Astrocyte of the cerebellum (primary cell): ENCODE measurements around the gene SLC41A3.

Experiments used
- DNase-seq: peaks from one replicate; pipeline ENCODE4 v3.0.0-alpha.2; 2011; ENCODE audit warnings: low read depth
- H3K4me3 ChIP-seq: 2 replicates; pipeline ENCODE4 v1.5.1; 2011; ENCODE audit warnings: mild to moderate bottlenecking, low read depth, low read length, moderate library complexity
- in situ Hi-C: cut with HindIII; loops from 2 replicates; pipeline ENCODE4 v1.10.0; 2017; ENCODE audit warnings: low sequenced_read_pairs
- TF ChIP-seq, protein P1 (sequence below): IDR thresholded peaks from 2 replicates; pipeline ENCODE4 v1.5.1; 2012; ENCODE audit warnings: low read length, low read depth, moderate library complexity, mild to moderate bottlenecking; ENCODE audit errors: missing control alignments

Gene SLC41A3

GRCh38 chr3:126025862-126026261 is 58.1 kb downstream of the SLC41A3 start:
- DNase-seq, result no peak
- no peak overlapping the region for H3K4me3 ChIP-seq
- in situ Hi-C loops, result no loop called here
- TF ChIP-seq, protein P1, sequence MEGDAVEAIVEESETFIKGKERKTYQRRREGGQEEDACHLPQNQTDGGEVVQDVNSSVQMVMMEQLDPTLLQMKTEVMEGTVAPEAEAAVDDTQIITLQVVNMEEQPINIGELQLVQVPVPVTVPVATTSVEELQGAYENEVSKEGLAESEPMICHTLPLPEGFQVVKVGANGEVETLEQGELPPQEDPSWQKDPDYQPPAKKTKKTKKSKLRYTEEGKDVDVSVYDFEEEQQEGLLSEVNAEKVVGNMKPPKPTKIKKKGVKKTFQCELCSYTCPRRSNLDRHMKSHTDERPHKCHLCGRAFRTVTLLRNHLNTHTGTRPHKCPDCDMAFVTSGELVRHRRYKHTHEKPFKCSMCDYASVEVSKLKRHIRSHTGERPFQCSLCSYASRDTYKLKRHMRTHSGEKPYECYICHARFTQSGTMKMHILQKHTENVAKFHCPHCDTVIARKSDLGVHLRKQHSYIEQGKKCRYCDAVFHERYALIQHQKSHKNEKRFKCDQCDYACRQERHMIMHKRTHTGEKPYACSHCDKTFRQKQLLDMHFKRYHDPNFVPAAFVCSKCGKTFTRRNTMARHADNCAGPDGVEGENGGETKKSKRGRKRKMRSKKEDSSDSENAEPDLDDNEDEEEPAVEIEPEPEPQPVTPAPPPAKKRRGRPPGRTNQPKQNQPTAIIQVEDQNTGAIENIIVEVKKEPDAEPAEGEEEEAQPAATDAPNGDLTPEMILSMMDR, result no peak

- no peak for DNase-seq
- no peak overlapping the region for H3K4me3 ChIP-seq
- TF ChIP-seq, protein P1, result no peak
- in situ Hi-C loops, result no loop called here
Observed at GRCh38 chr3:126025116-126025729, 58.7 kb downstream of the SLC41A3 start.

DNA sequence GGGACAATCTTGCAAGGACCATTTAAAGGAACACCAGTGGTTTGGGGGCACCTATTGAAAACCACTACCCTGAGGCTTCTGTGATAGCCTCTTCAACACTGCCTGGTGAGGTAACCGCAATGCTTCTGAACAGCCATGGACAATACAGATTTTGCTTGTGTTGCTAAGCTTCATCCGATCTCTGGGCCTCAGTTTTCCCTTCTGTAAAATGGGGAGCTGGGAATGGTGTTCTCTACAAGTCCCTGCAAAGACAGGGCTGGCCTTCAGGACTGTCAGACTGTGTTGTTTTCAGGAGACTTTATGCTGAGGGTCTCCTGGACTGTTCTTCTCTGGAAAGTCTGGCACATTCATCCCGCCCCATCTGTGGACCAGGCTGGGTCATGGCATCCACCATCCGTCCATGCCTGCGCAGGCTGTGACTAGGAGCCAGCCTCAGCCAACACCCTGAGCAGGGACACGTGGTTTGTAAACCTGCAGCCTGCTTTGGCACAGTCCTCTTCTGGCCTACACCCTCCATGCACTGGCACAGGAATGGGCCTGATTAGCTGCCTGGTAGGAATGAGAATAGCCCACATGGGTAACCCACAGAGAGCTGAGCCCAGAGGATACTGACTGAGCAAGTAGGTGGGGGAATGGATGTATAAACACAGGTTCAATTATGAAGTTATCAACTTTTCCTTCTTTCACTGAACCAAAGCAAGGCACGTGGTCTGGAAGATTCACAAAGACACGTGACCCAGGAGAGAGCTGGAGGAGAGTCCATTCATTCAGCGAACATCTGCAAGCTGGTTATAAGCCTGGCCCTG is 59.7 kb downstream of the SLC41A3 start:
- no peak for DNase-seq
- in situ Hi-C loops, result no loop called here
- H3K4me3 ChIP-seq, result no peak overlapping the region
- TF ChIP-seq, protein P1, result no peak

DNA sequence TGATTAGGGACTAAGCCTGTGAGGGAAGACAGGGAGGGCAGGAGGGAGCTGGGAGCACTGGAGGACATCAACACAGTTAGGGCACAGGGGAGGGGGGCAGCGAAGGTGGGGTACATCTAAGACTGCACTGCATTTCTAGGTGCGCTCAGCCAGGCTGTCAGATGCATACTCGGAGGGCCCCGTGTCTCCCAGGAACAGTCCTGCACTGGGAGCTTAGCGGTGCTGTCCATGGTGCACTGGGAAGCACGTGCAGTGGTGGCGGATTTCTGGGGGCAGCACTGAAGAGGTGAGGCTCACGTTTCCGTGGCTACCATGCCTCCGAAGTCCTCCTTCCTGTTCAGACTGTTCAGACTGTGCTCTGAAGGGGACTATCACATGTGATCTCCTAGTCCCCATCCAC is 60.5 kb downstream of the SLC41A3 start:
- TF ChIP-seq, protein P1, result no peak
- DNase-seq, result no peak
- H3K4me3 ChIP-seq, result no peak overlapping the region
- in situ Hi-C loops, result no loop called here

- no peak for DNase-seq
- no peak overlapping the region for H3K4me3 ChIP-seq
- in situ Hi-C loops, result no loop called here
- TF ChIP-seq, protein P1, result no peak
Observed at GRCh38 chr3:126022741-126023359, 61.1 kb downstream of the SLC41A3 start.

DNA sequence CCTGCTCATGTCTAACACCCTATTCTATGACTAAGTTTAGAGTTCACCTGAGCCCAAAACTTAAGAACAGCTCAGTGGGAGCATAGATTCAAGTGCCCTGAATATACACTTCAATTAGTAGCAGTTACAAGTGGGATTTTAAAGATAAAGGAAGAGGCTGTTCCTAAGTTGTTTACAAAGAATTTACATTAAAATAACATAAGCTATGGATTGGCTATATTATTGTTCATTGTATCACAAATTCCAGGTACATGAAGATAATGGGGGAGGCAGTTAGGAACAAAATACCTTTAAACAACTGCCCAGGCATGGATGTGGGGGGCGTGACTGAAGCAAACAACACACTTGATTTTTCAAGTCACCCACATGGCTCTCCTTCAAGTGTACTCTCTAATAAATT is 62.2 kb downstream of the SLC41A3 start:
- in situ Hi-C loops, result no loop called here
- DNase-seq, result no peak
- TF ChIP-seq, protein P1, result no peak
- no peak overlapping the region for H3K4me3 ChIP-seq
